NCI-H82 treated with DMSO at 0.1 percent for 48 hours (cell line): ENCODE measurements around the gene PFDN6.

ENCODE experiments used
- DNase-seq: peaks from one replicate; lab custom pipeline; 2025; ENCODE audit not compliant: unreplicated experiment; lab: John Stamatoyannopoulos, UW

The PFDN6 gene

GRCh38 chr6:33315793-33316602 lies 26.6 kb downstream of the PFDN6 start:
- DNase-seq: no peak

- DNase-seq: no peak
Observed at GRCh38 chr6:33316603-33317418, 27.4 kb downstream of the PFDN6 start.

GRCh38 chr6:33317419-33317668 lies 27.9 kb downstream of the PFDN6 start:
- DNase-seq: no peak

- peak; percentile 97 for DNase-seq
Observed at GRCh38 chr6:33317669-33318425, 28.4 kb downstream of the PFDN6 start, which contains the start of gene ZBTB22. Gene ZBTB22 (minus strand): TSS chr6:33317744. CDS start chr6:33316916, 828 bp downstream.

GRCh38 chr6:33318426-33319073 lies 29.1 kb downstream of the PFDN6 start:
- DNase-seq: no peak

- DNase-seq: no peak
Observed at GRCh38 chr6:33319939-33320314, 30.5 kb downstream of the PFDN6 start.

- DNase-seq: no peak
Observed at GRCh38 chr6:33320315-33321181, 31.1 kb downstream of the PFDN6 start.

- no peak for DNase-seq
Observed at GRCh38 chr6:33321227-33321626, 31.8 kb downstream of the PFDN6 start.

- no peak for DNase-seq
Observed at GRCh38 chr6:33323623-33323948, 34.2 kb downstream of the PFDN6 start.

GRCh38 chr6:33324125-33324524 lies 34.7 kb downstream of the PFDN6 start:
- DNase-seq: no peak

GRCh38 chr6:33329058-33329457 lies 39.7 kb downstream of the PFDN6 start:
- DNase-seq: no peak

- no peak for DNase-seq
Observed at GRCh38 chr6:33330736-33331135, 41.3 kb downstream of the PFDN6 start.

GRCh38 chr6:33333666-33334065 lies 44.3 kb downstream of the PFDN6 start:
- DNase-seq: no peak

GRCh38 chr6:33335916-33336315 lies 46.5 kb downstream of the PFDN6 start:
- no peak for DNase-seq

- no peak for DNase-seq
Observed at GRCh38 chr6:33336495-33336894, 47.1 kb downstream of the PFDN6 start.

GRCh38 chr6:33339193-33339592 lies 49.8 kb downstream of the PFDN6 start:
- no peak for DNase-seq
